Measurements from ENCODE around the gene PLXDC1. TPM values are rescaled to one million over a fixed set of nuclear protein-coding genes. Genes with fewer than 3 reads are reported as not detected.

The PLXDC1 gene
- total and polyA plus RNA-seq, 9 donors = 11.6 to 58.6 (median 32.3) TPM

DNA sequence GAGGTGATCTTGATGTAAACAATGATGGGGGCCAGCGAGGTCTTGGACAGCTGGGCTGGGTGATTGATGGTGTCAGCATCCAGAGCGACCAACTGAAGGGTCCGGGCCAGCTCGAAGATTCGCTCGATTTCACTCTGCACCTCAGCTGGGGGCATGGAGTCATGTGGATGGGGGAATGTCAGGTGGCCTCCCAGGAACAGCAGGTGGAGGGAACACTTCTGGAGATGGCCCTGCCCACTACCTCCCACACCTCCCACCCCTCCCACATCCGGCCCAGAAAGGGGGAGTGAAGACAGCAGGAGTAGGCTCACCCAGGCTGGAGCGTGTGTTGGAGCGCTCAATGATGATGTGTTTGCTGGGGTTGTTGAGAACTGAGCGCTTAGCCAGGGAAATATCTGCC lies 32.3 kb upstream of the PLXDC1 start:
- no peak overlapping the region for H3K27ac ChIP-seq
- intact Hi-C loops (cut with DNase I) = no loop called here
- 77 to 84% (median 83%) methylated on average over 10 of the region's 10 CpGs for WGBS, 3 donors
- no peak overlapping the region for H3K4me3 ChIP-seq
- H3K9me3 ChIP-seq = no peaks in the 10 kb centered on the region
- no peak for TF ChIP-seq POLR2A (IDR thresholded peaks at IDR 0.05)
- TF ChIP-seq EP300 (IDR thresholded peaks at IDR 0.05) = no peak
- TF ChIP-seq, protein P1, sequence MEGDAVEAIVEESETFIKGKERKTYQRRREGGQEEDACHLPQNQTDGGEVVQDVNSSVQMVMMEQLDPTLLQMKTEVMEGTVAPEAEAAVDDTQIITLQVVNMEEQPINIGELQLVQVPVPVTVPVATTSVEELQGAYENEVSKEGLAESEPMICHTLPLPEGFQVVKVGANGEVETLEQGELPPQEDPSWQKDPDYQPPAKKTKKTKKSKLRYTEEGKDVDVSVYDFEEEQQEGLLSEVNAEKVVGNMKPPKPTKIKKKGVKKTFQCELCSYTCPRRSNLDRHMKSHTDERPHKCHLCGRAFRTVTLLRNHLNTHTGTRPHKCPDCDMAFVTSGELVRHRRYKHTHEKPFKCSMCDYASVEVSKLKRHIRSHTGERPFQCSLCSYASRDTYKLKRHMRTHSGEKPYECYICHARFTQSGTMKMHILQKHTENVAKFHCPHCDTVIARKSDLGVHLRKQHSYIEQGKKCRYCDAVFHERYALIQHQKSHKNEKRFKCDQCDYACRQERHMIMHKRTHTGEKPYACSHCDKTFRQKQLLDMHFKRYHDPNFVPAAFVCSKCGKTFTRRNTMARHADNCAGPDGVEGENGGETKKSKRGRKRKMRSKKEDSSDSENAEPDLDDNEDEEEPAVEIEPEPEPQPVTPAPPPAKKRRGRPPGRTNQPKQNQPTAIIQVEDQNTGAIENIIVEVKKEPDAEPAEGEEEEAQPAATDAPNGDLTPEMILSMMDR (IDR thresholded peaks at IDR 0.05) = no peak
- no peaks in the 10 kb centered on the region for H3K4me1 ChIP-seq (ENCODE audit: insufficient read depth)
- no peaks in the 10 kb centered on the region for H3K27me3 ChIP-seq
- no peaks in the 10 kb centered on the region for H3K36me3 ChIP-seq
- DNase-seq = no peak

DNA sequence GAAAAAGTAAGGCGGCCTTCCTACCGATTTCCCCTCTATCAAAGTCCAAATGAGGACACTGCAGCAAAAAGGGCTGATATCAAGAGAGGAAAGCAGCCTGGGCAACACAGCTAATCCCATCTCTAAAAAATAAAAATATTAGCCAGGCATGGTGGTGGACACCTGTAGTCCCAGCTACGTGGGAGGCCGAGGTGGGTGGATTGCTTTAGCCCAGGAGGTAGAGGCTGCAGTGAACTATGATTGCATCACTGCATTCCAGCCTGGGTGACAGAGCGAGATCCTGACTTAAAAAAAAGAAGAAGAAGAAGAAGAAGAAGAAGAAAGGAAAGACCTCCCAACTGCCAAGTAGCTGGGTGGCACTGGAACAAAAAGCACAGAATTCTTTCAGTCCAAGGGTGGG lies 31.6 kb upstream of the PLXDC1 start:
- Histone ChIP-seq H3K4me1 (ENCODE audit: insufficient read depth) (no peaks in the 10 kb centered on the region), H3K4me3 (no peak overlapping the region), H3K36me3 (no peaks in the 10 kb centered on the region), H3K27ac (no peak overlapping the region), H3K9me3 (no peaks in the 10 kb centered on the region), H3K27me3 (no peaks in the 10 kb centered on the region)
- WGBS, 3 donors = 87 to 95% (median 90%) methylated on average over 5 of the region's 5 CpGs
- DNase-seq = no peak
- intact Hi-C loops (cut with DNase I) = no loop called here
- TF ChIP-seq POLR2A (IDR thresholded peaks at IDR 0.05) (no peak), EP300 (IDR thresholded peaks at IDR 0.05) (no peak)
- TF ChIP-seq, protein P1 (IDR thresholded peaks at IDR 0.05) = no peak

DNA sequence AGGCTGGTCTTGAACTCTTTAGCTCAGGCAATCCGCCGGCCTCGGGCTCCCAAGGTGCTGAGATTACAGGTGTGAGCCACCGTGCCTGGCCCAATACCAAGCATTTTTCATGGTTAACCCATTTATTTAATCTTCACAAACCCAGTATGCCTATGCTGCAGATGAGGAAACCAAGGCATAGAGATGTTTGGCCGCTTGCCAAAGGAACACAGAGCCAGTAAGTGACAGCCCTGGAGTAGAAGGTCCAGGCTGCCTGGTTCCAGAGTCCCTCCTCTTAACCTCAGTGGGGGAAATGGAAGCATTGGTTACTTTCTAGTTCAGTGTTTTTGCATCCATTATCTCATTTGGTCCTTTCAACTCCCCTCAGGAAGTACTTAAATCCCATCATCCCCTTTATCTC lies 29.9 kb upstream of the PLXDC1 start:
- Histone ChIP-seq H3K4me3 (no peak overlapping the region), H3K4me1 (ENCODE audit: insufficient read depth) (no peaks in the 10 kb centered on the region), H3K36me3 (no peaks in the 10 kb centered on the region), H3K27ac (no peak overlapping the region), H3K9me3 (no peaks in the 10 kb centered on the region), H3K27me3 (no peaks in the 10 kb centered on the region)
- DNase-seq = no peak
- TF ChIP-seq POLR2A (IDR thresholded peaks at IDR 0.05) = no peak
- TF ChIP-seq, protein P1 (IDR thresholded peaks at IDR 0.05) = no peak
- WGBS, 3 donors = 85 to 86% (median 85%) methylated on average over 5 of the region's 5 CpGs
- intact Hi-C loops (cut with DNase I) = no loop called here

DNA sequence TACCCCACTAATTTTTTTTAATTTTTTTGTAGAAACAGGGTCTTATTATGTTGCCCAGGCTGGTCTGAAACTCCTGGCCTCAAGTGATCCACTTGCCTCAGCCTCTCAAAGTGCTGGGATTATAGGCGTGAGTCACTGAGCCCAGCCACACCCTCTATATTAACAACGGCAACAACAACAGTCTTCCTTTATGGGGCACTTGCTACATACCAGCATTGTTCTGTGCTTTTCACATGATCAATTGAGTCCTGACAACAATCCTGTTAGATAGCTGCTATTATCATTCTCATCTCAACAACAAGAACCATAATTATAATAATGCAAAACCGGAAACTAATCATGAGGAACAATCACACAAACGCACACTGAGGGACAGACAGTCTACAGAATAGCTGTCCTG lies 27.1 kb upstream of the PLXDC1 start:
- Histone ChIP-seq H3K27me3 (no peaks in the 10 kb centered on the region), H3K27ac (no peak overlapping the region), H3K4me3 (no peak overlapping the region), H3K36me3 (no peaks in the 10 kb centered on the region), H3K4me1 (ENCODE audit: insufficient read depth) (no peaks in the 10 kb centered on the region), H3K9me3 (no peaks in the 10 kb centered on the region)
- DNase-seq = no peak
- intact Hi-C loops (cut with DNase I) = loop anchor here in 3 of 4 donors (5.0 to 10.0 kb wide), 3 partner anchors 194 to 204 kb away; no protein-coding TSS in a partner anchor
- 80 to 85% (median 84%) methylated on average over 4 of the region's 4 CpGs for WGBS, 3 donors
- TF ChIP-seq POLR2A (IDR thresholded peaks at IDR 0.05) (no peak), EP300 (IDR thresholded peaks at IDR 0.05) (no peak)
- TF ChIP-seq, protein P1 (IDR thresholded peaks at IDR 0.05) = no peak
